ENCODE data around the gene SHANK3. TPM values are rescaled to one million over a fixed set of nuclear protein-coding genes. Genes with fewer than 3 reads are reported as not detected.

Gene SHANK3
- total and polyA plus RNA-seq, 2 of the 4 experiments (the other 2 are of a cell fraction) = 0.18 to 1.5 TPM

DNA sequence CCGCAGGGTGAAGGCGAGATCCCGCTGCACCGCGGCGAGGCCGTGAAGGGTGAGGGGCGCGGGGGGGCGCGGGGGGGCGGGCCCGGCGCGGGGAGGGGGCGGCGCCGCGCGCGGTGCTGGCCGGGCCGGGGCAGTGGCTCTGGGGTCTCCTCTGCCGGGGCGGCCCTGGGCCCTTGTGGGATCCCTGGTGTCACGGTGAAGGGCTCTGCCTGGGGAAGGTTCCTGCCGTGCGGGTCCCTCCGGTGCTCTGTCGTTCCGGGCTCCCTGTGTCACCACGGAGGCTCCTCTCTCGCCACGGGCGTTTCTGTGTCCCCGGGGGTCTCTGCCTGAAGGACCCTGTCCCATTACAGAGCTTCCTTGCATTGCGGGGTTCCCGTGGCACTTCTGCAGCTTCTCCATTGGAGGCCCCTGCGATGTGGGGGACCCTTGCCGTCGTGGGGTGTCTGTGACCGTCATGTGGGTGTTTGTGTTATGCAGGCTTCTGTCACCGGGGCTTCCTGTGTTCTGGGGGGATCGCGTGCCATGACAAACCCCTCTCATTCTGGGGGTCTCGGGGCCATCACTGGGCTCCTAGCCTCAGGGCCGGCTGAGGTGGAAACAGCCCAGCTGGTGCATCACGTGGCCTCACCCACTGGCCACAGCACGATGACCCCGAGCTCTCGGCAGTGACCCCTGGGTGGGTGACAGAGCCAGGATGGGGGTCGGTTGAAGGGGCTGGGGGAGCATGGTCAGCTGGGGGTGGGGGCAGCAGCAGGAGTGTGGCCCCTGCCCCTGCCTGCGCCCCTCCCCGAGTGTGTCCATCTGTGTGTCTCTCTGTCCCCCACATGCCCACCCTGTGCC lies 25.3 kb downstream of the SHANK3 start:
- H3K79me1 ChIP-seq (ENCODE audit: low read depth in 1 of 2, low read length in 2 of 2) = peaks cover 7 to 15% of the 10 kb centered on the region in 2 experiments; a peak in 3 of 4 replicates
- no TSS peak for BruUV-seq (replicated peaks)
- H2BK20ac ChIP-seq (ENCODE audit: low read depth, low read length) = no peak overlapping the region
- in situ Hi-C loops (cut with MboI; ENCODE audit: low sequenced_read_pairs) (no loop called here), intact Hi-C loops (cut with micrococcal nuclease) (no loop called here), dilution Hi-C loops (cut with HindIII; ENCODE audit: low sequenced_read_pairs, unreplicated experiment) (no loop called here)
- no CpG with 5 or more reads among the region's 54 CpGs for WGBS, 2 experiments (ENCODE audit: extremely low coverage in 2 of 2, insufficient read length in 1 of 2)
- H3K36me3 ChIP-seq (ENCODE audit: control insufficient read depth, insufficient read depth, low read length) = no peaks in the 10 kb centered on the region
- no peak for DNase-seq
- H3K9me3 ChIP-seq (ENCODE audit: control insufficient read depth, insufficient read depth, low read length) = no peaks in the 10 kb centered on the region
- no peak overlapping the region for H3K27ac ChIP-seq (ENCODE audit: insufficient read depth, low read length)
- H3K4ac ChIP-seq (ENCODE audit: low read depth, low read length) = 0 out of 2 replicates have a peak overlapping the region, but pooled peaks have one; percentile 7
- H4K20me1 ChIP-seq (ENCODE audit: insufficient read depth, low read length) = peaks cover 9% of the 10 kb centered on the region; the same call in 1 of the 2 replicates
- peak overlapping the region; percentile 32 for H3K9ac ChIP-seq (ENCODE audit: low read depth, low read length)
- H3K4me2 ChIP-seq (ENCODE audit: low read depth, low read length) = peak overlapping the region; percentile 71
- H3K4me3 ChIP-seq (ENCODE audit: insufficient read depth, low read depth, low read length) = peak overlapping the region; percentile 48
- 0 out of 2 replicates have a peak overlapping the region, but pooled peaks have one; percentile 44 for H3K14ac ChIP-seq (replicated peaks; ENCODE audit: low read depth, low read length)
- peaks cover 4% of the 10 kb centered on the region for H3K4me1 ChIP-seq (ENCODE audit: control insufficient read depth, insufficient read depth, low read length)
- peak overlapping the region; percentile 87 for H2AK9ac ChIP-seq (replicated peaks; ENCODE audit: low read depth, low read length, poor library complexity)
- ChIA-PET POLR2A (ENCODE audit: unreplicated experiment) (no interaction called here), CTCF (no interaction called here)
- no peak overlapping the region for H3K18ac ChIP-seq (ENCODE audit: low read depth, low read length)
- peak overlapping the region; percentile 71; the same call in 1 of the 2 replicates for H3K23ac ChIP-seq (ENCODE audit: low read depth, low read length)
- H3K56ac ChIP-seq (ENCODE audit: extremely low read depth, insufficient read depth, low read length) = no peak overlapping the region
- H2AK5ac ChIP-seq (ENCODE audit: low read depth, low read length) = no peak overlapping the region
- no peaks in the 10 kb centered on the region; the same call in 1 of the 2 replicates for H3K9me1 ChIP-seq (ENCODE audit: insufficient read depth, low read length)
- no peak for TF ChIP-seq RCOR1 (IDR thresholded peaks at IDR 0.05; ENCODE audit: insufficient replicate concordance, low read length)
- TF ChIP-seq, protein P1, sequence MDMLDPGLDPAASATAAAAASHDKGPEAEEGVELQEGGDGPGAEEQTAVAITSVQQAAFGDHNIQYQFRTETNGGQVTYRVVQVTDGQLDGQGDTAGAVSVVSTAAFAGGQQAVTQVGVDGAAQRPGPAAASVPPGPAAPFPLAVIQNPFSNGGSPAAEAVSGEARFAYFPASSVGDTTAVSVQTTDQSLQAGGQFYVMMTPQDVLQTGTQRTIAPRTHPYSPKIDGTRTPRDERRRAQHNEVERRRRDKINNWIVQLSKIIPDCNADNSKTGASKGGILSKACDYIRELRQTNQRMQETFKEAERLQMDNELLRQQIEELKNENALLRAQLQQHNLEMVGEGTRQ (IDR thresholded peaks at IDR 0.05; ENCODE audit: low read depth, low read length) = peak; percentile 54; the same call in 1 of the 2 replicates
- no peak overlapping the region for H4K8ac ChIP-seq (ENCODE audit: low read depth in 2 of 2, low read length in 2 of 2)
- ATAC-seq (ENCODE audit: low read depth) = peak; percentile 25
- H4K5ac ChIP-seq (ENCODE audit: low read depth, low read length) = no peak overlapping the region
- no peak overlapping the region for H2BK120ac ChIP-seq (ENCODE audit: low read depth, low read length)
- no peak overlapping the region for H2BK15ac ChIP-seq (ENCODE audit: low read depth, low read length)
- peak overlapping the region; percentile 84 for H2AFZ ChIP-seq (replicated peaks; ENCODE audit: low read length, poor library complexity)
- peaks cover 12% of the 10 kb centered on the region for H3K27me3 ChIP-seq (ENCODE audit: control insufficient read depth, insufficient read depth, low read length)
- no peak overlapping the region for H4K91ac ChIP-seq (ENCODE audit: insufficient read depth, low read depth, low read length)
- no peak overlapping the region for H2BK5ac ChIP-seq (ENCODE audit: low read depth, low read length, poor library complexity, severe bottlenecking)

Measured in IMR-90 (cell line).